ENCODE results near the gene PTGFRN.

GRCh38 chr1:116991918-116992317, 82.2 kb downstream of the PTGFRN start:
- no peak for TF ChIP-seq POLR2A (IDR thresholded peaks at IDR 0.05)
- TF ChIP-seq, protein P1, sequence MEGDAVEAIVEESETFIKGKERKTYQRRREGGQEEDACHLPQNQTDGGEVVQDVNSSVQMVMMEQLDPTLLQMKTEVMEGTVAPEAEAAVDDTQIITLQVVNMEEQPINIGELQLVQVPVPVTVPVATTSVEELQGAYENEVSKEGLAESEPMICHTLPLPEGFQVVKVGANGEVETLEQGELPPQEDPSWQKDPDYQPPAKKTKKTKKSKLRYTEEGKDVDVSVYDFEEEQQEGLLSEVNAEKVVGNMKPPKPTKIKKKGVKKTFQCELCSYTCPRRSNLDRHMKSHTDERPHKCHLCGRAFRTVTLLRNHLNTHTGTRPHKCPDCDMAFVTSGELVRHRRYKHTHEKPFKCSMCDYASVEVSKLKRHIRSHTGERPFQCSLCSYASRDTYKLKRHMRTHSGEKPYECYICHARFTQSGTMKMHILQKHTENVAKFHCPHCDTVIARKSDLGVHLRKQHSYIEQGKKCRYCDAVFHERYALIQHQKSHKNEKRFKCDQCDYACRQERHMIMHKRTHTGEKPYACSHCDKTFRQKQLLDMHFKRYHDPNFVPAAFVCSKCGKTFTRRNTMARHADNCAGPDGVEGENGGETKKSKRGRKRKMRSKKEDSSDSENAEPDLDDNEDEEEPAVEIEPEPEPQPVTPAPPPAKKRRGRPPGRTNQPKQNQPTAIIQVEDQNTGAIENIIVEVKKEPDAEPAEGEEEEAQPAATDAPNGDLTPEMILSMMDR (IDR thresholded peaks at IDR 0.05), result no peak
- no peak for TF ChIP-seq POLR2AphosphoS5 (IDR thresholded peaks at IDR 0.05)
